DMS53 treated with DMSO at 0.1 percent for 48 hours (cell line): ENCODE results near the gene ZCCHC7.
"Not testable (repeated sequence)": the region's sequence is repeated elsewhere in the genome, so short reads cannot be mapped to it uniquely, and the experiment has no call there.

Source experiments
- DNase-seq: peaks from one replicate; lab custom pipeline; 2025; ENCODE audit not compliant: unreplicated experiment; lab: John Stamatoyannopoulos, UW

Gene ZCCHC7

DNA sequence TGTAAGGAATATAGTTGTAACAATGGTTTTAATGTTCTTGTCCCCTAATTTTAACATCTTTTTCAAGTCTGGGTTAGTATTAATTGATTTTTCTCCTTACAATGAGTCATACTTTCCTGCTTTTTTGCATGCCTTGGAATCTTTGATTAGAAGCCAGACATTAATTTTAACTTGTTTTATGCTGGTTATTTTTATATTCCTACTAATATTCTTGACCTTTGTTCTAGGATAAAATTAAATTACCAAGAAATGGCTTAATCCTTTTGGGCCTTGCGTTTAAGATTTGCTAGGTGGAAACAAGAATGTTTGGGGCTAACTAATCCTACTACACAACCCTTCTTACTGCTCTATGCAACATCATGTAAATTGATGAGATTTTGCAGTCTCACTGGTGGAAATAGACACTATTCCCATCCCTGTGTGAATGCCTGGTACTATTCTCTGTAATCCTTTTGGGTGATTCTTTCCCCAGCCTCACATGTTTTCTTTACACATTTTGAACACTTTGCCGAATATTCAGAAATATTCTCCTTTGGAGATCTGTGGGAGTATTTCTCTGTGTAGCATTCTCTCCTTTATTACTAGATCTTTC lies 47.2 kb downstream of the ZCCHC7 start:
- DNase-seq = no peak

DNA sequence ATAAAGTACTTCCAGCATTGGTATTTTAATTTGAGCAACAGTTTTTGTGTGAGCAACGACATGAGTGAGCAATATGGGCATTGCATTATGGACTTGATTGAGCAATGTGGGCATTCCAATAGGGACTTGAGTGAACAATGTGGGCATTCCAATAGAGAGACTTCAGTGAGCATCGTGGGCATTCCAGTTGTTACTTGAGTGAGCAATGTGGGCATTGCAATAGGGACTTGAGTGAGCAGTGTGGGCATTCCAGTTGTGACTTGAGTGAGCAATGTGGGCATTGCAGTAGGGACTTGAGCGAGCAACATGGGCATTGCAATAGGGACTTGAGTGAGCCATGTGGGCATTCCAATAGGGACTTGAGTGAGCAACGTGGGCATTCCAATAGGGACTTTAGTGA lies 52.2 kb downstream of the ZCCHC7 start:
- no peak for DNase-seq

DNA sequence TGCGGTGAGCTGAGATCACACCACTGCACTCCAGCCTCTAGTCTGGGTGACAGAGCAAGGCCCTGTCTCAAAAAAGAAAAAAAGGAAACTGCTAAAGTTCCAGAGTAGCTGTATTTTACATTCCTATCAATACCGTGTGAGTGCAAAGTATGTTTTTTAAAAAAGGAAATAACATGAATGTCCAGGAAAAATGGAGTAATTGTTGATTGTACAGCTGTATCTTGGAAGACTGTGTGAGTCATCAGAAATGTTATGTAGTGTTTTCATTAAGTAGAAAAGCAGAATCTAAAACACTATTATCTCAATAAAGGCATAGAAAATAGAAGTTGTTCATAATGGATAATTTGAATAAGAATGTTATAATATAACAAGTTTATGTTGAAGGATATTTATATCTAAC lies 53.9 kb downstream of the ZCCHC7 start:
- DNase-seq = no peak

DNA sequence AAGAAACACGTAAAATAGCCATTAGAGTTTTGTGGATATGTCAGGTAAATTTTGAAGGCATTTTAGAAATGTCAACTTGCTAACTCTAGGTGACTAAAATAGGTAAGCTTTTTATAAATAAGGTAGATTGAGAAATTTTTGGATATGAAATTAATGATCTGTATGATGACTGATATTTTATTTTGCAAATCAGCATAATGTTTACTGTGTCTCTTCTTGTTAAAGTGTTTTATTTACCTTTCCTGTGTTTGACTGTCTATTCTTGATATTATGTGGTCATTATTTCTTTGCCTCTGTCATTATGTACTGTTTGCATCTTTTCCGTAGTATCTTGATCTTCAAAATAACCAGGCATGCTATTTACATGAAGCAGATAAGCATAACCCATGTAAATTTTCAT lies 58.4 kb downstream of the ZCCHC7 start:
- DNase-seq = no peak

DNA sequence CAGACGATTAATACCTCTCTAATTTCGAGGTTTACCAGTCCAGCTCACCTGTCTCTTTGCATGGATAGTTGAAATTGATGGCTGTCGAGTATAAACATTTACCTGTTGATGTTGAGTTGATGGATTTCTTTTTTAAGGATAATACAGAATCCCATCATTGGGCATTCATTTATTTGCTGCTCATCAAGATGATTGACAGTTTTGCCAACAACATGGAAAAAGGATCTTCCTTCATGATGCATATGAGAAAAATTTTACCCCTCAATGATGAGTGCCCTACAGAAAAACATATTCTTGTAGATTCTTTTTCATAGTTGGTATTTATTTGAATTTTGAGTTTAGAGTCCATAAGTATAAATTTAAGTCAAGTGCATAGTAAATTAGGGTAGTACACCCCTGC lies 59.2 kb downstream of the ZCCHC7 start:
- DNase-seq = no peak

DNA sequence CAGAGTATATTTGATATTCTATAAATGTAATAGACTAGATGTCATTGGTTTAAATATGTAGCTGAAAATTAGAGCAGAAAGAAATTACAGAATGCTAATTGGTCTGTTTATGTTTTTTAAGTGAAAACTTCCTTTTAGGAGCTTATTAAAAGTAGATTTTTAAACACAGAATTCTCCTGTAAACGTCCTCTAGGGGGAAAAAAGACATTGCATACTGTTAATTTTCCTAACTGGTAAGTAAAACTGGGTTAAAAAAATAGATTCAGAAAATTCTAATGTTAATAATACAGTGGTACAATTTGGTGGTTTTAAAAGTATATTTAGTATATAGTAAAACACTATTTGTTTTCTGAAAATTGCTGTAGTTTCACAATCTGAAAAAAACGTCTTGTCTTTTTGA lies 59.8 kb downstream of the ZCCHC7 start:
- DNase-seq = no peak

DNA sequence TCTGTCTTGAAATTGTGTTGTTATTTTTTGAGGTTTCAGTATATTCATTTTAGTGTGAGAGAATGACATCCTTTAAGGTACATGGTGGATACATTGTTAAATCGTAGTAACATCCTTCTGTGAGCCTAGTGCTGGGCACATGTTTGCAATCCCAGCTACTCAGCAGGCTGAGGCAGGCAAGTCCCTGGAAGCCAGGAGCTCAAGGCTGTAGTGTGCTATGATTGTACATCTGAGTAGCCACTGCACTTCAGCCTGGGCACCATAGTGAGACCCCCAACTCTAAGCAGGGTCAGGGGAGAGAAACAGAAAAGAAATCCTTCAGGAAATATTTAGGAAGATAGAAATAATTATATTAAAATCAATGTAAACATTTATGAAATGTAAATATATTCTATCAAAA lies 62.3 kb downstream of the ZCCHC7 start:
- DNase-seq = no peak

DNA sequence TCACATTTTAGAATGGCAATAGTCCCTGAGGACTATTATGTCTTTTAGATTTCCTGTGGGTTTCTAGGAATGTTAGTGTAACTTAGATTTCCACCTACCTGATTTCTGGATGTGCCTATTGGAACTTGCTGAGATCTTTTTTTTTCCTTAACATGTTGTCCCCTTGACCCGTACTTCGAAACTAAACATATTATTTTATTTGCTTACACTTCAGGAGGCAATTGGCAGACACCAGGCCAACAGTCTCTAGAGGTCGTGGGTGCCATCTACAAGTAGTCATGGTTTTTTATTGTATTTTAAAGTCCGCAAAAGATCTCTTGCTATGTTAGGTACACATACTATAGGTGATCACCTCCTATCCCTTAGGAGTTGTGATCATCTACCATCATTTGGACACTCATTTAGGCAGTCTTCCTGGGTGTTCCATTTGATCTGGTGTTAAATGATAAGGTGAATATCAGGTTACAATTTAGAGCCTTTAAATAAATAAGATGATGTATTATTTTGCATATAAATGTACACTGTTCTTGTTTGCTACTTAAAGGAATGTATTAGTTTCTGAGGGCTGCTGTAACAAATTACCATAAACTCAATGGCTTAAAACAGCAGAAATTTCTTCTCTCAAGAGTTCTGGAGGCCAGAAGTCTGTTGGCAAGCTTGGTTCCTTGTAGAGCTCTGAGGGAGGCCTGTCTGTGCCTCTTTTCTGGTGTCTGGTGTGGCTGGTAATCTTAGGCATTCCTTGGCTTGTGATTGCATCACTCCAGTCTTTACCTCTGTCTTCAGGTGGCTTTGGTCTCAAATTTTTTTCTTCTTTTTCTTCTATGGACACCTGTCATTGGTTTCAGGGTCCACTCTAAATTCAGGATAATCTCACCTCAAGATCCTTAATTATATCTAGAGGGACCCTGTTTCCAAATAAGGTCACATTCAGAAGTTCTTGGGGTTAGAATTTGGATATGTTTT lies 64.8 kb downstream of the ZCCHC7 start:
- no peak for DNase-seq

DNA sequence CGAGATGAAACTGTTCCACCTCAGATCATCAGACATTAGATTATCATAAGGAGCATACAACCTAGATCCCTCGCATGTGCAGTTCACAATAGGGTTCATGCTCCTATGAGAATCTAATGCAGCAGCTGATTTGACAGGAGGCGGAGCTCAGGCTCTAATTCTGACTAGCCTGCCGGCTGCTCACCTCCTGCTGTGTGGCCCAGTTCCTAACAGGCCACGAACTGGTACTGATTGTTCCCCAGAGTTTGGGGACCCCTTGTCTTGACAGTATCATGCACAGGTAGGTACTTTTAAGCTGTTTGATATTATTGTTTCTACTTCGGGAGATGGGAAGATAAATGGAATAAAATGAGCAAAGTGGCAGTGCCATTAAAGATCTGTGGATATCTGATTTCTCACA lies 66.9 kb downstream of the ZCCHC7 start:
- DNase-seq = no peak

DNA sequence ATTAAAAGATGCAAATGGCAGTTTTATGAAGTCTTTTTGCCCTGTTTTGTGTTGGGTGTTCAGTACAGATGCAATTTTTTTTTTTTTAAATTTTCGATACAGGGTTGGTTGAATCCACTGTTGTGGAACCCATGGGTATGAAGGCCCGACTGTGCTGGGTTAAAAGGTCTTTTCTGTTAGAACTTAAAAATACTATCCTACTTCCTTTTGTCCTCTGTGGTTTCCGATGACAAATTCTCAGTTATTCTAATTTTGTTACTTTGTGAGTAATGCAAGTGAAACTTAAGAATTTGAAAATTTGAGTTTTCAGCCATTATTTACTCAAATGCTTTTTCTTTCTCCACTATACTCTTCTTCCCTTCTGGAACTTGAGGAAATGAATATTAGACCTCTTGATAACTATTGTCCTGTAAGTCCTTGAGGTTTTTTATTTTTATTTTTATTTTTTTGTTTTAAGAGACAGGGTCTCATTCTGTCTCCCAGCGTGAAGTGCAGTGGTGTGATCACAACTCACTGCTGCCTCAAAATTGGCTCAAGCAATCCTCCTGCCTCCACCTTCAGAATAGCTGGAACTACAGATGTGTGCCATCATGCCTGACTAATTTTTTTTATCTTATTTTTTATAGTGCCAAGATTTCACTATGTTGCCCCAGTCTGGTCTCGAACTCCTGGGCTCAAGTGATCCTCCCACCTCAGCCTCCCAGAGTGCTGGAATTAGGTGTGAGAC lies 67.5 kb downstream of the ZCCHC7 start:
- DNase-seq = no peak

DNA sequence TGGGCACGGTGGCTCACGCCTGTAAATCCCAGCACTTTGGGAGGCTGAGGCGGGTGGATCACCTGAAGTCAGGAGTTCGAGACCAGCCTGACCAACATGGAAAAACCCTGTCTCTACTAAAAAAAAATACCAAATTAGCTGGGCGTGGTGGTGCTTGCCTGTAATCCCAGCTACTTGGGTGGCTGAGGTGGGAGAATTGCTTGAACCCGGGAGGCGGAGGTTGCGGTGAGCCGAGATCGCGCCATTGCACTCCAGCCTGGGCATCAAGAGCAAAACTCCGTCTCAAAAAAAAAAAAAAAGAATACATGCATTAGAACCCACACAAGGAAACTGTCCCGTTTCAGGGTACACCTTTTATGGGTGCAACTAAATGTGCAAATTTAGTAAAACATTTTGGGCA lies 70.4 kb downstream of the ZCCHC7 start:
- DNase-seq = not testable (repeated sequence)

DNA sequence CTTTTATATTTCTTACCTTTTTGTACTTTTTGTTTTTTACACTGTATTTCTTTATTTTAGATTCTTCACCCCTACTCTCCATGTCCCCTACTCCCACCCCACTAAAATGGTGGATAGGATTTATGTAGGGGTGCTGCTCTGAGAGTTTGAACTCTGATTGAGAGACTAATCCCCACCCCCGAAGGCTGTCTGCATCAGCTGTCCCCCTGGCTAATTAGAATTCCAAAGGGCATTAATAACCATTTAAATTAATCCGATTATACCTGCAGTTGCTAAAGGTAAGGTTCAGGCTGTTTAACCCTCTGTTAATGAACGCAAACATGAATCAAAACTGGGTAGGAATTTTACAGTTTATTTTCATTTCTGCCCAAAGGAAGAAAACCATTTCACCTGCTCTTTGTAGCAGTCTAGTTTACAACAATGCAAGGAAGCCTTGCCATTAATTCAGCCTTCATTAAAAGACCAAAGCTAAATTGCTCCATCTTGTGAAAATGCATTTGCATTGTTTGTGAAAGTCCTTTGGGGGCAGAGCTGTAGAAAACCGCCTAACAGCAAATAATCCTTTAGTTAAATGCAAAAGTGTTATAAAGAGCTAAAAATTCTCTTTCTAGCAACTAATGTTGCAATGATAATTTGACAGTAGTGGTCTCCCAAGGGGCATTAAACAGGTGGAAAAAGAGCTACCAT lies 71.2 kb downstream of the ZCCHC7 start:
- DNase-seq = no peak

DNA sequence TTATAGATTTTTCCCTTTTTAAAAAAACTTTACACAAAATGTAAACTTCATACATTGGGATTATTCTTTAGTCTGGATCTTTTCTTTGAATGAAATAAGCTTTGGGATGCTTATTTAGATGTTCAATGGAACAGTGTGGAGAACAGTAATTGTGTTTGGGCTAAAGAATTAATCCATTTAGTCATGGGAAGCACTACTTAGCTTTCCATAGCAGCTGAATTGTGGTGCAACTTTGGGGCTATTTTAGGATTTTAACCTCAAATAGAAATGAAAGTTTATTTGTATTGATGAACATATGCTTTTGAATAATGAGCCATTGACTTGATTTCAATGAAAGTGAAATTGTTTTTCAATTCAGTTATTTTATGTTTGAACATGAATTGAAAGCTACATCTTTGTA lies 72.4 kb downstream of the ZCCHC7 start:
- no peak for DNase-seq

DNA sequence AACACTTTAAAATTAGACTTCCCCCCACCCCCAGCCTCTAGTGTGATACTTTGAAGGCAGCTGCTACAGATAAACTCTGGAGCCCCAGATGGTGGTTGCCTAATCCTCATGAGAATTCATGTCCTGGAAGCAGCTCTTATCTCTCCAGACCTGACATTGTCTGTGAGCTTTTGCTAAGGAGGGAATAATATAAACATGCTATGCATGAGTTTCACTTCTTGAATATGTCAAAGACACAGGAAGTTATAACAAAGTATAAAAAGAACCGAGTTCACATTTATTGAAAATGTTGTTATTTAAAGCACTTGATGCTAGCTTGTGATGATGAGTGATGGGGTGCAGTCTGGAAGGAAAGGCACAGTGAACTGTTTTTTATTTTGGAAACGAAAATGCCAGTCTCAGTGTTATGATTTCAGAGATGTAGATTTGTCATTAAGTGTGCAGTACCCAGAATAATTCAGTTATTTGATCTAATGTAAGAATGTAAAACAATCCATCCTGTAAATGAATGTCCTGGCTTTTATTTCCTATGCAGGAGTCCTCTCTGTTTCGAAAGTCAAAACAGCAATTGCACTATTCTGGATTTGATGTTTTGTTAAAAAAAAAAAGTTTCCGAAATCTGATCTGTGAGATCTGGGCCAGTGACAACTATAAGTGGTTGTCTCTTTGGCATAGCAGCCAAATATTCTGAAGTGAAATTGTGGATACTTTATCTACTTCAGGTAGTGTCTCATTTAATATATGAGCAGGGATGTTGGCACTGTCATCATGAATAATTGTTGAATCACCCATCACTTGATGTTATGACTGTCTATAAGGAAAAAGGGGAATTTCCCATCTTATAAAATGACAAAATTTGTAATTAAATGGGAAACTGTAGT lies 77.0 kb downstream of the ZCCHC7 start:
- DNase-seq = no peak

DNA sequence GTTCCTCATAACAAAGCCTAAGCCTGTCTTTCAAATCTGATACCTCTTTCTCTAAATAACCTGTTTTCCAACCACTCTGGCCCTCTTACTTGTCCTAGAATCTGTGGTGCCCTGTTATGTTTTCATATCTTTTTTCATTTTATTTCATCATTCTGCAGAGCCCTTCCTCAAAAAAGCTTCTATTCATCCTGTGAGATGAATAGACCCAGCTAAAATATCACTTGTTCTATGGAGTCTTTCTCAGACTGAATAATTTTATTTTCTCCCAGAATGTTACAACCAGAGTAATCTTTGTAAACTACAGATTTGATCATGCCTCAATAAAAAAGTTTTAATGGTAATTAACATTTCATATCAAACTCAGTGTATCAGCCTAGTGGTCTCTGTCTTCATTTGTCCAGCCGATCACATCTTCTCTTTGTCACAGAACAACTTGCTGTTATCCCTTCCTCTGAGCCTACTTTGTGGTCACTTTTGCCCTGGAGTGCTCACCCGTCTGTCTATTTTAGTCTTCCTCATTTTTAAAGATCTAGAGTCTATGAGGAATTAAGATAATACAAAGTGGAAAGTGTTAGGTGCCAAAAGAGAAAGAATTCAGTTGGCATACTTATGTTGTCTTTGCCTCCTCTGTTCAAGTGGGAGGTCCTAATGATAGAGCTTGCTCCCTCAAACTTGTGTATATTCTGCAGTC lies 77.8 kb downstream of the ZCCHC7 start:
- DNase-seq = no peak

DNA sequence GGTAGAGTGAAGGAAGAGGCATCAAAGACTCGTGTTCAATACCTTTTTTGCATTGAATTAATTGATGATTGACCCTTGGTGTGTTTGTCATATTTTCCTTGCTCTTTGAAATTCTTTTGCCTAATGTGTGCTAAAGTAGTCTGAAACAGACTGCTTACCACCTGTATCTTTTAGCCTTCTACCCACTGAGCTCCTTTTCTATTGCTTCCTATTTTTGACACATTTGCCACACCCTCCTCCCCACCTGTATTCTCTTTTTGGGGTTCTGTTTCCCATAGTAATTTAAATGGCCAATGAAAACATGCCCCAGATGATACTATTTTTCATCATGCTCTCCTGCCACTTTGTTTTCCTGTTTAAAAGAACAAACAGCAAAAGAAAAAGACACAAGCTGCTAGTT lies 78.5 kb downstream of the ZCCHC7 start:
- no peak for DNase-seq

DNA sequence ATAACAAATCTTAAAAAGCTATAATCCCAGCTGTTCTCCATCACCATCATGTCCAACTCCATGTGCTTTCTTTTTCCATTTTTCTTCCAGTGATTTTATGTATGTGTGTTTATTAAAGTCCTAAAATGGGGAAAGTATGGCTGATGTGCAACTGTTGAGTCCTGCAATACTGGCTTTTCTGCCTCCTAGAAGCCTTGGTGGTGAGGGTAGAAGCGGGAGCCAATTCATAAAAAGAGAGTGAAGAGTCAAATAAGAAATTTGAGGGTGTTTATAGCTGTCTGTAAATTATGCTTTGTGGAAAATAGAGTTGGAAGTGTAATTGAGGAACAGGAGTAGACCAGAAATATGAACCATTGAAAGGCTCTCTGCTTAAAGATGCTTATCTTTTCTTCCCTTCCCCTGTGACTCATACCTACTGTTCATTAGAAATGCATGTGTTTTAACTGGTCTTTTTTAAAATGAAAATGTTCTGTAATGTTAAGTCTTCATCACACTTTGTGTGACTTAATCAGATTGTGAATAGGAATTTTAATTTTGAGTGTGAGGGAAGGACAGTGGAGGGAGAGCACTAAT lies 80.1 kb downstream of the ZCCHC7 start:
- no peak for DNase-seq

DNA sequence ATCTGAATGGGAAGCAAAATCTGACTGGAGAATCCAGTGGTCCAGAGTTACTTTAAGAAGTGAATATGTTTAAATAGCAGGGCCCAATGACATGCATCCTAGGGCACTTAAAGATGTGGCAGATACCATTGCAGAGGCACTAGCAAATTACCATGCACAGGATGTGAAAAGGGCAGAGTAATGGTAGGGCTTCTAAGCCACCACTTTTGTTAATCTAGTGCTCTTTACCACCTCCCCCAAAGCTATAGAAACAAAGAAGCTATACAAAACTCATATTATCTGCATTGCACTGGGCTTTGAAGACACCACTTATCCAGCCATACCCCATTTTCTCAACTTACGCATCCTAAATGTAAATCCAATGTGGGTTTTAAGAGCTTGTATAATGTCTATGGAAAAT lies 81.2 kb downstream of the ZCCHC7 start:
- DNase-seq = no peak

DNA sequence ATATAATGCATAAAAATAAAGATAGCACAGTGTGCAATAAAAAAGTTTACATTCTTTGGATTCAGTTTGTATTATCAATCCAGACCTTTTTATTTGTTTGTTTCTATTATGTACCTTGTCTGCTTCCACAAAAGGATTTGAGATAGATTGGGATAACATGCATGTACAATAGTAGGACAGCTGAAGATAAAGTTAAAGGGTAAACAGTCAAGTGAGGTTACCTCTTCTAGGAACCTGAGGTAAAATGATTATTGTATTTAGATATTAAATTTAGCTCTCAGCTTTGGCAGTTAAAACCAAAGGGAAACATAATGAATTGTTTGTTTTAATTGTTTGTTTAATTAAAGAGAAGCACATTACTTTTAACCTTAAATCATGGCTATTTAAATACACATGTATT lies 81.7 kb downstream of the ZCCHC7 start:
- DNase-seq = no peak
